Measurements from ENCODE around the gene ZC3H4. TPM values are rescaled to one million over a fixed set of nuclear protein-coding genes. Genes with fewer than 3 reads are reported as not detected.

ZC3H4 gene
- total and polyA plus RNA-seq, 4 donors: 2.9 to 11.8 (median 6.3) TPM

- H3K36me3 ChIP-seq (ENCODE audit: control insufficient read depth in 4 of 4, insufficient read depth in 3 of 4, low read depth in 1 of 4, low read length in 3 of 4): peaks cover 5 to 30% (median 14%) of the 10 kb centered on the region in 4 donors
- no peaks in the 10 kb centered on the region for H3K9me3 ChIP-seq (ENCODE audit: control insufficient read depth in 4 of 4, low read length in 3 of 4)
- H3K27me3 ChIP-seq (ENCODE audit: control insufficient read depth in 4 of 4, insufficient read depth in 4 of 4, low read length in 3 of 4): no peaks in the 10 kb centered on the region
- WGBS: 77% methylated on average over 7 of the region's 7 CpGs
- H3K4me1 ChIP-seq (ENCODE audit: control insufficient read depth in 4 of 4, insufficient read depth in 4 of 4, low read length in 3 of 4): peaks cover 2 to 7% (median 6%) of the 10 kb centered on the region in 4 donors
- H3K9ac ChIP-seq (ENCODE audit: low read depth in 1 of 2, low read length in 2 of 2): no peak overlapping the region
- TF ChIP-seq CTCF (IDR thresholded peaks at IDR 0.05; ENCODE audit: low read depth, low read length, missing input control): no peak
- TF ChIP-seq ATF3 (IDR thresholded peaks at IDR 0.05): no peak
- TF ChIP-seq ZBTB33 (IDR thresholded peaks at IDR 0.05): no peak
- no peak for TF ChIP-seq FOXA1 (IDR thresholded peaks at IDR 0.05)
- no peak for TF ChIP-seq JUND (IDR thresholded peaks at IDR 0.05)
- TF ChIP-seq REST (IDR thresholded peaks at IDR 0.05): no peak
- TF ChIP-seq RAD21 (IDR thresholded peaks at IDR 0.05): no peak
- TF ChIP-seq, protein P1, sequence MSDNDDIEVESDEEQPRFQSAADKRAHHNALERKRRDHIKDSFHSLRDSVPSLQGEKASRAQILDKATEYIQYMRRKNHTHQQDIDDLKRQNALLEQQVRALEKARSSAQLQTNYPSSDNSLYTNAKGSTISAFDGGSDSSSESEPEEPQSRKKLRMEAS (IDR thresholded peaks at IDR 0.05): no peak
- no peak for TF ChIP-seq TAF1 (conservative IDR thresholded peaks at IDR 0.05)
- no peak for TF ChIP-seq EGR1 (IDR thresholded peaks at IDR 0.05; ENCODE audit: low read depth in 2 of 2)
- no peak for TF ChIP-seq GABPA (IDR thresholded peaks at IDR 0.05 in 1 of 2, conservative IDR thresholded peaks at IDR 0.05 in 1 of 2)
- TF ChIP-seq NR2F2 (IDR thresholded peaks at IDR 0.05): no peak
- no peak overlapping the region for H3K4me3 ChIP-seq (ENCODE audit: low read depth in 1 of 3, low read length in 3 of 3)
- H3K27ac ChIP-seq (ENCODE audit: low read depth in 1 of 2, low read length in 2 of 2): no peak overlapping the region
- no peak for DNase-seq (ENCODE audit: low spot score)
Measured at GRCh38 chr19:47156861-47157430, 43.4 kb upstream of the ZC3H4 start.

- 87% methylated on average over 7 of the region's 7 CpGs for WGBS
- H3K4me1 ChIP-seq (ENCODE audit: control insufficient read depth in 4 of 4, insufficient read depth in 4 of 4, low read length in 3 of 4): peaks cover 2 to 7% (median 6%) of the 10 kb centered on the region in 4 donors
- no peak overlapping the region for H3K27ac ChIP-seq (ENCODE audit: low read depth in 1 of 2, low read length in 2 of 2)
Measured at GRCh38 chr19:47155148-47155547, 41.6 kb upstream of the ZC3H4 start.

More at GRCh38 chr19:47155148-47155547, 41.6 kb upstream of the ZC3H4 start:
- Histone ChIP-seq H3K27me3 (ENCODE audit: control insufficient read depth in 4 of 4, insufficient read depth in 4 of 4, low read length in 3 of 4) (no peaks in the 10 kb centered on the region), H3K9ac (ENCODE audit: low read depth in 1 of 2, low read length in 2 of 2) (no peak overlapping the region), H3K9me3 (ENCODE audit: control insufficient read depth in 4 of 4, low read length in 3 of 4) (no peaks in the 10 kb centered on the region), H3K36me3 (ENCODE audit: control insufficient read depth in 4 of 4, insufficient read depth in 3 of 4, low read depth in 1 of 4, low read length in 3 of 4) (peaks cover 9 to 36% (median 15%) of the 10 kb centered on the region in 4 donors), H3K4me3 (ENCODE audit: low read depth in 1 of 3, low read length in 3 of 3) (no peak overlapping the region)
- DNase-seq (ENCODE audit: low spot score): no peak
- TF ChIP-seq GABPA (IDR thresholded peaks at IDR 0.05 in 1 of 2, conservative IDR thresholded peaks at IDR 0.05 in 1 of 2) (no peak), HNF4A (conservative IDR thresholded peaks at IDR 0.05) (no peak), HNF4G (IDR thresholded peaks at IDR 0.05) (no peak), SP1 (IDR thresholded peaks at IDR 0.05) (no peak)
- TF ChIP-seq, protein P1 (IDR thresholded peaks at IDR 0.05): no peak

Measured in liver (tissue), 9 donors.